SK-N-SH treated with all-trans-retinoic acid at 6 μM for 48 hours (cell line): ENCODE results near the gene ZNF346.

Experiments
- ATAC-seq: fragments of 200-7000 bp; cut with Tn5 transposase; 3 replicates; pipeline ENCODE4 v1.9.1; 2020; ENCODE audit warnings: mild to moderate bottlenecking, moderate library complexity
- ARNTL ChIP-seq: fragments of 450-650 bp; formaldehyde crosslinking; IDR thresholded peaks from 2 replicates; pipeline ENCODE4 v1.5.0; 2020; ENCODE audit warnings: low read depth, mild to moderate bottlenecking, moderate library complexity, borderline replicate concordance
- BACH2 ChIP-seq: fragments of 250-450 bp; sonication (Bioruptor Pico); IDR thresholded peaks from 2 replicates; pipeline ENCODE4 v1.9.0; 2021; ENCODE audit warnings: mild to moderate bottlenecking, borderline replicate concordance
- CREB5 ChIP-seq: fragments of 250-450 bp; sonication (Bioruptor Pico); IDR thresholded peaks from 2 replicates; pipeline ENCODE4 v1.5.1; 2020; ENCODE audit warnings: low read depth, mild to moderate bottlenecking, moderate library complexity
- CSDC2 ChIP-seq: fragments of 250-450 bp; sonication (Bioruptor Pico); IDR thresholded peaks from 2 replicates; pipeline ENCODE4 v1.5.0; 2020; ENCODE audit warnings: mild to moderate bottlenecking, moderate library complexity
- CSRNP3 ChIP-seq: fragments of 250-450 bp; sonication (Bioruptor Pico); IDR thresholded peaks from 2 replicates; pipeline ENCODE4 v1.5.1; 2021; ENCODE audit warnings: mild to moderate bottlenecking, moderate library complexity
- ESRRG ChIP-seq: fragments of 250-450 bp; sonication (Bioruptor Pico); IDR thresholded peaks from 2 replicates; pipeline ENCODE4 v1.6.1; 2021; ENCODE audit warnings: mild to moderate bottlenecking
- GLIS3 ChIP-seq: fragments of 250-450 bp; sonication (Bioruptor Pico); IDR thresholded peaks from 2 replicates; pipeline ENCODE4 v1.5.0; 2020; ENCODE audit warnings: mild to moderate bottlenecking, moderate library complexity
- ISL1 ChIP-seq: fragments of 250-450 bp; sonication (Bioruptor Pico); IDR thresholded peaks from 2 replicates; pipeline ENCODE4 v2.1.2; 2022; ENCODE audit warnings: mild to moderate bottlenecking, moderate library complexity
- OSR1 ChIP-seq: fragments of 250-450 bp; sonication (Bioruptor Pico); IDR thresholded peaks from 2 replicates; pipeline ENCODE4 v1.8.0; 2022; ENCODE audit warnings: moderate library complexity, mild to moderate bottlenecking, inconsistent platforms
- PPARA ChIP-seq: fragments of 250-450 bp; sonication (Bioruptor Pico); IDR thresholded peaks from 2 replicates; pipeline ENCODE4 v1.5.0; 2020; ENCODE audit warnings: mild to moderate bottlenecking, borderline replicate concordance
- RARB ChIP-seq: fragments of 250-450 bp; sonication (Bioruptor Pico); IDR thresholded peaks from 2 replicates; pipeline ENCODE4 v1.8.0; 2021; ENCODE audit warnings: mild to moderate bottlenecking, moderate library complexity
- TCF4 ChIP-seq: fragments of 250-450 bp; sonication (Bioruptor Pico); IDR thresholded peaks from 2 replicates; pipeline ENCODE4 v1.8.0; 2021; ENCODE audit warnings: mild to moderate bottlenecking, moderate library complexity, borderline replicate concordance
- ZC3H10 ChIP-seq: fragments of 250-450 bp; sonication (Bioruptor Pico); IDR thresholded peaks from 2 replicates; pipeline ENCODE4 v1.5.1; 2021; ENCODE audit warnings: mild to moderate bottlenecking, moderate library complexity
- ZFP30 ChIP-seq: fragments of 450-650 bp; formaldehyde crosslinking; IDR thresholded peaks from 2 replicates; pipeline ENCODE4 v1.5.0; 2022; ENCODE audit warnings: mild to moderate bottlenecking, moderate library complexity
- ZNF565 ChIP-seq: fragments of 450-650 bp; formaldehyde crosslinking; conservative IDR thresholded peaks from 2 replicates; pipeline ENCODE4 v1.5.0; 2020; ENCODE audit warnings: low read depth, mild to moderate bottlenecking, moderate library complexity
- ZNF70 ChIP-seq: fragments of 450-650 bp; formaldehyde crosslinking; IDR thresholded peaks from 2 replicates; pipeline ENCODE4 v1.5.0; 2020; ENCODE audit warnings: mild to moderate bottlenecking, moderate library complexity
- TF ChIP-seq, protein P1 (sequence below): fragments of 250-450 bp; sonication (Bioruptor Pico); IDR thresholded peaks from 2 replicates; pipeline ENCODE4 v1.8.0; 2020; ENCODE audit warnings: mild to moderate bottlenecking, moderate library complexity, borderline replicate concordance
- TF ChIP-seq, protein P2 (sequence below): fragments of 250-450 bp; sonication (Bioruptor Pico); IDR thresholded peaks from 2 replicates; pipeline ENCODE4 v1.5.0; 2020; ENCODE audit warnings: mild to moderate bottlenecking, moderate library complexity
- TF ChIP-seq, protein P3 (sequence below): fragments of 250-450 bp; sonication (Bioruptor Pico); IDR thresholded peaks from 2 replicates; pipeline ENCODE4 v1.8.0; 2021; ENCODE audit warnings: low read depth, mild to moderate bottlenecking, moderate library complexity, borderline replicate concordance

Gene ZNF346

DNA sequence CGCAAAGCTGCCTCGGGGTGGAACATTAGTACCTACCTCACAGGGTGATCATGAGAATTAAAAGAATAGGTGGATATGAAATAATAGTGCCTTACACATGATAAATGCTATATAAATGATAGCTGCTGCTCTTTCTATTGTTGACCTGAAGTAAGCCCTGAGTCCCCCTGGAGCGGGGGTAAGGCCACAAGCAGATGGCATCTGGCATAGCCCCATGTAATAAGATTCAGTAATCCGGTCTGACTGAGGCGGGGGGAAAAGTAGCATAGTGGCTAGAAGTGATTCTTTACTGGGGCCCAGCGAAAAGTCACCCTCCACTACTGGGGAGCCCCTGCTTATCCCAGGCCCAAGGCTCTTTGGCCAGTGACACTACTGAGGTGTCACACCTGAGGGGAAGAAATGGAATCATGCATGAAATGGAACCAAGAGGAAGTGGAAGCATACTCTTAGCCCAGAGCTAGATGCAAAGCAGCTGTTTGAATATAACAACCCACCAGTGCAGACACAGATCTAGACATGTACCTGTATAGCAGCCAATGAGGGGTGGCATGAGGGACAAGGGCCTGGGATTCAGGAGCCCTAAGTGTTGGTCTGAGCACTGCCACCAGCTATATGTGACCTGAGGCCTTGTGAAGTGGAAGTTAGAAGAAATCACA, 48.2 kb downstream of the ZNF346 start:
- no peak for ATAC-seq

GRCh38 chr5:177071666-177072385, 49.3 kb downstream of the ZNF346 start:
- ATAC-seq = peak; percentile 96
- TF ChIP-seq BACH2 (no peak), ISL1 (CRISPR knock-in tag) (no peak), TCF4 (CRISPR knock-in tag) (no peak), ARNTL (CRISPR knock-in tag) (no peak), CSRNP3 (no peak)

More for the DNA sequence above, 48.2 kb downstream of the ZNF346 start:
- TF ChIP-seq GLIS3 (CRISPR knock-in tag) = no peak
- TF ChIP-seq, protein P1, sequence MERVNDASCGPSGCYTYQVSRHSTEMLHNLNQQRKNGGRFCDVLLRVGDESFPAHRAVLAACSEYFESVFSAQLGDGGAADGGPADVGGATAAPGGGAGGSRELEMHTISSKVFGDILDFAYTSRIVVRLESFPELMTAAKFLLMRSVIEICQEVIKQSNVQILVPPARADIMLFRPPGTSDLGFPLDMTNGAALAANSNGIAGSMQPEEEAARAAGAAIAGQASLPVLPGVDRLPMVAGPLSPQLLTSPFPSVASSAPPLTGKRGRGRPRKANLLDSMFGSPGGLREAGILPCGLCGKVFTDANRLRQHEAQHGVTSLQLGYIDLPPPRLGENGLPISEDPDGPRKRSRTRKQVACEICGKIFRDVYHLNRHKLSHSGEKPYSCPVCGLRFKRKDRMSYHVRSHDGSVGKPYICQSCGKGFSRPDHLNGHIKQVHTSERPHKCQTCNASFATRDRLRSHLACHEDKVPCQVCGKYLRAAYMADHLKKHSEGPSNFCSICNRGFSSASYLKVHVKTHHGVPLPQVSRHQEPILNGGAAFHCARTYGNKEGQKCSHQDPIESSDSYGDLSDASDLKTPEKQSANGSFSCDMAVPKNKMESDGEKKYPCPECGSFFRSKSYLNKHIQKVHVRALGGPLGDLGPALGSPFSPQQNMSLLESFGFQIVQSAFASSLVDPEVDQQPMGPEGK (CRISPR knock-in tag) = no peak
- TF ChIP-seq PPARA (CRISPR knock-in tag) = no peak
- no peak for TF ChIP-seq ZNF565 (CRISPR knock-in tag)
- TF ChIP-seq ESRRG = no peak
- no peak for TF ChIP-seq TCF4 (CRISPR knock-in tag)
- no peak for TF ChIP-seq ARNTL (CRISPR knock-in tag)
- no peak for TF ChIP-seq ZNF70 (CRISPR knock-in tag)
- no peak for TF ChIP-seq ZFP30
- no peak for TF ChIP-seq RARB (CRISPR knock-in tag)
- TF ChIP-seq, protein P2, sequence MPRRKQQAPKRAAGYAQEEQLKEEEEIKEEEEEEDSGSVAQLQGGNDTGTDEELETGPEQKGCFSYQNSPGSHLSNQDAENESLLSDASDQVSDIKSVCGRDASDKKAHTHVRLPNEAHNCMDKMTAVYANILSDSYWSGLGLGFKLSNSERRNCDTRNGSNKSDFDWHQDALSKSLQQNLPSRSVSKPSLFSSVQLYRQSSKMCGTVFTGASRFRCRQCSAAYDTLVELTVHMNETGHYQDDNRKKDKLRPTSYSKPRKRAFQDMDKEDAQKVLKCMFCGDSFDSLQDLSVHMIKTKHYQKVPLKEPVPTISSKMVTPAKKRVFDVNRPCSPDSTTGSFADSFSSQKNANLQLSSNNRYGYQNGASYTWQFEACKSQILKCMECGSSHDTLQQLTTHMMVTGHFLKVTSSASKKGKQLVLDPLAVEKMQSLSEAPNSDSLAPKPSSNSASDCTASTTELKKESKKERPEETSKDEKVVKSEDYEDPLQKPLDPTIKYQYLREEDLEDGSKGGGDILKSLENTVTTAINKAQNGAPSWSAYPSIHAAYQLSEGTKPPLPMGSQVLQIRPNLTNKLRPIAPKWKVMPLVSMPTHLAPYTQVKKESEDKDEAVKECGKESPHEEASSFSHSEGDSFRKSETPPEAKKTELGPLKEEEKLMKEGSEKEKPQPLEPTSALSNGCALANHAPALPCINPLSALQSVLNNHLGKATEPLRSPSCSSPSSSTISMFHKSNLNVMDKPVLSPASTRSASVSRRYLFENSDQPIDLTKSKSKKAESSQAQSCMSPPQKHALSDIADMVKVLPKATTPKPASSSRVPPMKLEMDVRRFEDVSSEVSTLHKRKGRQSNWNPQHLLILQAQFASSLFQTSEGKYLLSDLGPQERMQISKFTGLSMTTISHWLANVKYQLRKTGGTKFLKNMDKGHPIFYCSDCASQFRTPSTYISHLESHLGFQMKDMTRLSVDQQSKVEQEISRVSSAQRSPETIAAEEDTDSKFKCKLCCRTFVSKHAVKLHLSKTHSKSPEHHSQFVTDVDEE = no peak
- no peak for TF ChIP-seq CSRNP3
- TF ChIP-seq, protein P3, sequence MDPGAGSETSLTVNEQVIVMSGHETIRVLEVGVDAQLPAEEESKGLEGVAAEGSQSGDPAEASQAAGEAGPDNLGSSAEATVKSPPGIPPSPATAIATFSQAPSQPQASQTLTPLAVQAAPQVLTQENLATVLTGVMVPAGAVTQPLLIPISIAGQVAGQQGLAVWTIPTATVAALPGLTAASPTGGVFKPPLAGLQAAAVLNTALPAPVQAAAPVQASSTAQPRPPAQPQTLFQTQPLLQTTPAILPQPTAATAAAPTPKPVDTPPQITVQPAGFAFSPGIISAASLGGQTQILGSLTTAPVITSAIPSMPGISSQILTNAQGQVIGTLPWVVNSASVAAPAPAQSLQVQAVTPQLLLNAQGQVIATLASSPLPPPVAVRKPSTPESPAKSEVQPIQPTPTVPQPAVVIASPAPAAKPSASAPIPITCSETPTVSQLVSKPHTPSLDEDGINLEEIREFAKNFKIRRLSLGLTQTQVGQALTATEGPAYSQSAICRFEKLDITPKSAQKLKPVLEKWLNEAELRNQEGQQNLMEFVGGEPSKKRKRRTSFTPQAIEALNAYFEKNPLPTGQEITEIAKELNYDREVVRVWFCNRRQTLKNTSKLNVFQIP (CRISPR knock-in tag) = no peak
- TF ChIP-seq CREB5 (CRISPR knock-in tag) = no peak
- TF ChIP-seq OSR1 (CRISPR knock-in tag) = no peak

- ATAC-seq = peak; percentile 49
- TF ChIP-seq ZFP30 = no peak
- no peak for TF ChIP-seq BACH2
- no peak for TF ChIP-seq ISL1 (CRISPR knock-in tag)
- TF ChIP-seq RARB (CRISPR knock-in tag) = no peak
- TF ChIP-seq CSDC2 (CRISPR knock-in tag) = no peak
- TF ChIP-seq, protein P2 = no peak
- no peak for TF ChIP-seq ZC3H10
- no peak for TF ChIP-seq CREB5 (CRISPR knock-in tag)
- no peak for TF ChIP-seq GLIS3 (CRISPR knock-in tag)
Measured at GRCh38 chr5:177077335-177077734, 54.8 kb downstream of the ZNF346 start.
